Central memory CD8-positive, alpha-beta T cell (primary cell): ENCODE measurements around the gene C11orf86.

ENCODE experiments used
- ATAC-seq: fragments of 150-1000 bp; cut with Tn5 transposase; replicated peaks from 2 replicates; pipeline ENCODE4 v1.10.0; 2022; ENCODE audit warnings: mild to moderate bottlenecking, moderate FRiP score, moderate number of reproducible peaks; ENCODE audit not compliant: poor library complexity, severe bottlenecking; ENCODE audit errors: extremely low read depth
- DNase-seq, 2 donors: peaks; one replicate each; pipeline ENCODE4 v3.0.0; 2021; ENCODE audit warnings: low spot score in 2 of 2
- H3K27ac Mint-ChIP-seq: one replicate; pipeline ENCODE4 v1.8.0; 2022; ENCODE audit warnings: low read depth, mild to moderate bottlenecking, moderate library complexity, mixed read lengths
- H3K27me3 Mint-ChIP-seq: one replicate; pipeline ENCODE4 v1.8.0; 2022; ENCODE audit warnings: mixed read lengths
- H3K36me3 Mint-ChIP-seq: one replicate; pipeline ENCODE4 v1.8.0; 2022; ENCODE audit warnings: mild to moderate bottlenecking, moderate library complexity, mixed read lengths; ENCODE audit not compliant: insufficient read depth
- H3K4me1 Mint-ChIP-seq: one replicate; pipeline ENCODE4 v1.8.0; 2022; ENCODE audit warnings: mixed read lengths
- H3K4me3 Mint-ChIP-seq: one replicate; pipeline ENCODE4 v1.8.0; 2022; ENCODE audit warnings: mild to moderate bottlenecking, moderate library complexity, mixed read lengths
- H3K9me3 Mint-ChIP-seq: one replicate; pipeline ENCODE4 v1.8.0; 2022; ENCODE audit warnings: mixed read lengths

C11orf86 gene

GRCh38 chr11:67006029-67006884 is 31.2 kb downstream of the C11orf86 start:
- H3K4me3 Mint-ChIP-seq: no peak overlapping the region
- H3K27me3 Mint-ChIP-seq: no peaks in the 10 kb centered on the region
- H3K27ac Mint-ChIP-seq: no peak overlapping the region
- ATAC-seq (no peak), DNase-seq (no peak)
- no peaks in the 10 kb centered on the region for H3K36me3 Mint-ChIP-seq
- peaks cover 7% of the 10 kb centered on the region for H3K4me1 Mint-ChIP-seq
- H3K9me3 Mint-ChIP-seq: no peaks in the 10 kb centered on the region

- DNase-seq (no peak), ATAC-seq (no peak)
- H3K27ac Mint-ChIP-seq: no peak overlapping the region
- H3K36me3 Mint-ChIP-seq: no peaks in the 10 kb centered on the region
- H3K4me1 Mint-ChIP-seq: peaks cover 7% of the 10 kb centered on the region
- H3K4me3 Mint-ChIP-seq: no peak overlapping the region
- no peaks in the 10 kb centered on the region for H3K27me3 Mint-ChIP-seq
- H3K9me3 Mint-ChIP-seq: no peaks in the 10 kb centered on the region
Measured at GRCh38 chr11:67007126-67007525, 32.0 kb downstream of the C11orf86 start.

GRCh38 chr11:67010296-67010905 is 35.3 kb downstream of the C11orf86 start:
- no peak for ATAC-seq
- no peaks in the 10 kb centered on the region for H3K36me3 Mint-ChIP-seq
- peaks cover 14% of the 10 kb centered on the region for H3K27me3 Mint-ChIP-seq
- H3K27ac Mint-ChIP-seq: no peak overlapping the region
- no peak for DNase-seq
- no peaks in the 10 kb centered on the region for H3K9me3 Mint-ChIP-seq
- H3K4me3 Mint-ChIP-seq: no peak overlapping the region
- H3K4me1 Mint-ChIP-seq: peaks cover 7% of the 10 kb centered on the region

- ATAC-seq: no peak
- H3K27me3 Mint-ChIP-seq: peaks cover 14% of the 10 kb centered on the region
- DNase-seq: no peak
- no peak overlapping the region for H3K4me3 Mint-ChIP-seq
- no peak overlapping the region for H3K27ac Mint-ChIP-seq
- no peaks in the 10 kb centered on the region for H3K4me1 Mint-ChIP-seq
- H3K9me3 Mint-ChIP-seq: no peaks in the 10 kb centered on the region
- H3K36me3 Mint-ChIP-seq: no peaks in the 10 kb centered on the region
Measured at GRCh38 chr11:67013511-67014045, 38.5 kb downstream of the C11orf86 start.

- Mint-ChIP-seq H3K4me1 (no peaks in the 10 kb centered on the region), H3K27me3 (peaks cover 14% of the 10 kb centered on the region), H3K27ac (no peak overlapping the region), H3K9me3 (no peaks in the 10 kb centered on the region), H3K4me3 (no peak overlapping the region), H3K36me3 (no peaks in the 10 kb centered on the region)
- no peak for DNase-seq
- ATAC-seq: no peak
Measured at GRCh38 chr11:67014343-67014742, 39.2 kb downstream of the C11orf86 start.

- peaks cover 14% of the 10 kb centered on the region for H3K27me3 Mint-ChIP-seq
- ATAC-seq (no peak), DNase-seq (no peak)
- H3K4me1 Mint-ChIP-seq: no peaks in the 10 kb centered on the region
- H3K27ac Mint-ChIP-seq: no peak overlapping the region
- no peaks in the 10 kb centered on the region for H3K36me3 Mint-ChIP-seq
- no peak overlapping the region for H3K4me3 Mint-ChIP-seq
- no peaks in the 10 kb centered on the region for H3K9me3 Mint-ChIP-seq
Measured at GRCh38 chr11:67015048-67015447, 39.9 kb downstream of the C11orf86 start.

GRCh38 chr11:67016550-67016949 is 41.4 kb downstream of the C11orf86 start:
- Mint-ChIP-seq H3K27me3 (peaks cover 19% of the 10 kb centered on the region), H3K4me1 (no peaks in the 10 kb centered on the region), H3K9me3 (no peaks in the 10 kb centered on the region), H3K4me3 (no peak overlapping the region), H3K27ac (no peak overlapping the region), H3K36me3 (no peaks in the 10 kb centered on the region)
- DNase-seq (no peak), ATAC-seq (no peak)

GRCh38 chr11:67020949-67021348 is 45.8 kb downstream of the C11orf86 start:
- ATAC-seq (no peak), DNase-seq (no peak)
- H3K4me1 Mint-ChIP-seq: peaks cover 21% of the 10 kb centered on the region
- H3K27me3 Mint-ChIP-seq: peaks cover 9% of the 10 kb centered on the region
- no peak overlapping the region for H3K27ac Mint-ChIP-seq
- peaks cover 3% of the 10 kb centered on the region for H3K36me3 Mint-ChIP-seq
- H3K4me3 Mint-ChIP-seq: no peak overlapping the region
- no peaks in the 10 kb centered on the region for H3K9me3 Mint-ChIP-seq

- ATAC-seq (no peak), DNase-seq (no peak)
- no peak overlapping the region for H3K27ac Mint-ChIP-seq
- no peaks in the 10 kb centered on the region for H3K9me3 Mint-ChIP-seq
- peaks cover 9% of the 10 kb centered on the region for H3K27me3 Mint-ChIP-seq
- H3K36me3 Mint-ChIP-seq: peaks cover 3% of the 10 kb centered on the region
- peaks cover 21% of the 10 kb centered on the region for H3K4me1 Mint-ChIP-seq
- H3K4me3 Mint-ChIP-seq: peak overlapping the region; percentile 50
Measured at GRCh38 chr11:67022341-67022933, 47.3 kb downstream of the C11orf86 start.

GRCh38 chr11:67022961-67023956 is 48.2 kb downstream of the C11orf86 start, which contains the start of gene SYT12:
TSS of gene SYT12 (plus strand) at chr11:67023134. CDS start at chr11:67030145, 7,011 bp downstream.
- H3K27me3 Mint-ChIP-seq: peaks cover 9% of the 10 kb centered on the region
- peak within 1 kb of the TSS; percentile 72 for H3K4me3 Mint-ChIP-seq
- no peak within 1 kb of the TSS for H3K27ac Mint-ChIP-seq
- H3K36me3 Mint-ChIP-seq: peaks cover 3% of the 10 kb centered on the region
- no peaks in the 10 kb centered on the region for H3K9me3 Mint-ChIP-seq
- peaks cover 21% of the 10 kb centered on the region for H3K4me1 Mint-ChIP-seq
- ATAC-seq (no peak), DNase-seq (no peak)

- peak overlapping the region; percentile 72 for H3K4me3 Mint-ChIP-seq
- peaks cover 3% of the 10 kb centered on the region for H3K36me3 Mint-ChIP-seq
- DNase-seq (no peak), ATAC-seq (no peak)
- no peaks in the 10 kb centered on the region for H3K9me3 Mint-ChIP-seq
- peaks cover 9% of the 10 kb centered on the region for H3K27me3 Mint-ChIP-seq
- peaks cover 21% of the 10 kb centered on the region for H3K4me1 Mint-ChIP-seq
- H3K27ac Mint-ChIP-seq: no peak overlapping the region
Measured at GRCh38 chr11:67023957-67024353, 48.9 kb downstream of the C11orf86 start.

GRCh38 chr11:67024410-67024809 is 49.3 kb downstream of the C11orf86 start:
- Mint-ChIP-seq H3K4me1 (peaks cover 21% of the 10 kb centered on the region), H3K4me3 (peak overlapping the region; percentile 72), H3K36me3 (peaks cover 3% of the 10 kb centered on the region), H3K9me3 (no peaks in the 10 kb centered on the region), H3K27ac (no peak overlapping the region), H3K27me3 (peaks cover 9% of the 10 kb centered on the region)
- peak in 1 of 2 donors; percentile 49 for DNase-seq
- ATAC-seq: peak; percentile 81
